Measurements from ENCODE around the gene ZBTB6.

Gene ZBTB6

GRCh38 chr9:122949696-122950095, 36.6 kb upstream of the ZBTB6 start:
- Histone ChIP-seq H3K27ac (ENCODE audit: low read depth, low read length) (no peak overlapping the region), H3K4me2 (ENCODE audit: low read length) (no peak overlapping the region), H3K27me3 (ENCODE audit: control insufficient read depth, low read length) (no peaks in the 10 kb centered on the region), H3K79me2 (ENCODE audit: control insufficient read depth, low read length) (peaks cover 93% of the 10 kb centered on the region), H3K4me3 (ENCODE audit: low read length) (no peak overlapping the region), H3K4me1 (ENCODE audit: control insufficient read depth, low read length) (0 out of 2 replicates have a peak, but pooled peaks cover 4% of the 10 kb centered on the region), H4K20me1 (ENCODE audit: control insufficient read depth, insufficient read depth, low read depth, low read length) (no peaks in the 10 kb centered on the region), H3K36me3 (ENCODE audit: control insufficient read depth, low read length) (peaks cover 11% of the 10 kb centered on the region), H3K9me2 (replicated peaks; ENCODE audit: control insufficient read depth, low read length) (no peaks in the 10 kb centered on the region), H3K9me3 (ENCODE audit: control insufficient read depth, insufficient read depth, low read length) (no peaks in the 10 kb centered on the region), H3F3A (ENCODE audit: control insufficient read depth, insufficient read depth) (no peaks in the 10 kb centered on the region; the same call in 1 of the 2 replicates)
- TF ChIP-seq CTCF (IDR thresholded peaks at IDR 0.05; ENCODE audit: low read depth, low read length, poor library complexity, severe bottlenecking) = no peak
- no peak for TF ChIP-seq EZH2phosphoT487 (IDR thresholded peaks at IDR 0.05; ENCODE audit: borderline replicate concordance, low read length)

- no peaks in the 10 kb centered on the region for H3K27me3 ChIP-seq (ENCODE audit: control insufficient read depth, low read length)
- H3K36me3 ChIP-seq (ENCODE audit: control insufficient read depth, low read length) = peaks cover 11% of the 10 kb centered on the region
- peaks cover 4% of the 10 kb centered on the region; the same call in 1 of the 2 replicates for H3K4me1 ChIP-seq (ENCODE audit: control insufficient read depth, low read length)
- TF ChIP-seq CTCF (IDR thresholded peaks at IDR 0.05; ENCODE audit: low read depth, low read length, poor library complexity, severe bottlenecking) = no peak
- TF ChIP-seq EZH2phosphoT487 (IDR thresholded peaks at IDR 0.05; ENCODE audit: borderline replicate concordance, low read length) = no peak
- no peak overlapping the region for H3K4me3 ChIP-seq (ENCODE audit: low read length)
- no peak overlapping the region for H3K4me2 ChIP-seq (ENCODE audit: low read length)
- no peaks in the 10 kb centered on the region for H3K9me2 ChIP-seq (replicated peaks; ENCODE audit: control insufficient read depth, low read length)
- H4K20me1 ChIP-seq (ENCODE audit: control insufficient read depth, insufficient read depth, low read depth, low read length) = no peaks in the 10 kb centered on the region
- peaks cover 93% of the 10 kb centered on the region for H3K79me2 ChIP-seq (ENCODE audit: control insufficient read depth, low read length)
- H3F3A ChIP-seq (ENCODE audit: control insufficient read depth, insufficient read depth) = no peaks in the 10 kb centered on the region
- H3K9me3 ChIP-seq (ENCODE audit: control insufficient read depth, insufficient read depth, low read length) = no peaks in the 10 kb centered on the region
- no peak overlapping the region for H3K27ac ChIP-seq (ENCODE audit: low read depth, low read length)
Observed at GRCh38 chr9:122948313-122948712, 35.2 kb upstream of the ZBTB6 start.

- Histone ChIP-seq H3K9me3 (ENCODE audit: control insufficient read depth, insufficient read depth, low read length) (no peaks in the 10 kb centered on the region), H3F3A (ENCODE audit: control insufficient read depth, insufficient read depth) (no peaks in the 10 kb centered on the region), H4K20me1 (ENCODE audit: control insufficient read depth, insufficient read depth, low read depth, low read length) (peaks cover 7% of the 10 kb centered on the region; the same call in 1 of the 2 replicates), H3K4me2 (ENCODE audit: low read length) (no peak overlapping the region), H3K9me2 (replicated peaks; ENCODE audit: control insufficient read depth, low read length) (no peaks in the 10 kb centered on the region), H3K4me3 (ENCODE audit: low read length) (no peak overlapping the region), H3K4me1 (ENCODE audit: control insufficient read depth, low read length) (peaks cover 13% of the 10 kb centered on the region), H3K27ac (ENCODE audit: low read depth, low read length) (no peak overlapping the region), H3K79me2 (ENCODE audit: control insufficient read depth, low read length) (peaks cover 96% of the 10 kb centered on the region), H3K36me3 (ENCODE audit: control insufficient read depth, low read length) (peaks cover 14% of the 10 kb centered on the region), H3K27me3 (ENCODE audit: control insufficient read depth, low read length) (no peaks in the 10 kb centered on the region)
- TF ChIP-seq EZH2phosphoT487 (IDR thresholded peaks at IDR 0.05; ENCODE audit: borderline replicate concordance, low read length) (no peak), CTCF (IDR thresholded peaks at IDR 0.05; ENCODE audit: low read depth, low read length, poor library complexity, severe bottlenecking) (no peak)
Observed at GRCh38 chr9:122946461-122947005, 33.4 kb upstream of the ZBTB6 start.
